HUES6 (cell line): ENCODE data around the gene SDC4.

Experiments used
- H3K27ac ChIP-seq: 2 replicates; pipeline ENCODE4 v1.7.0; 2013; ENCODE audit warnings: low read depth, mild to moderate bottlenecking, low read length, inconsistent platforms
- H3K27me3 ChIP-seq: 2 replicates; pipeline ENCODE4 v1.6.1; 2013; ENCODE audit warnings: low read length; ENCODE audit not compliant: control insufficient read depth, insufficient read depth
- H3K36me3 ChIP-seq: 2 replicates; pipeline ENCODE4 v1.6.1; 2013; ENCODE audit warnings: low read length; ENCODE audit not compliant: control insufficient read depth, insufficient read depth
- H3K4me1 ChIP-seq: 2 replicates; pipeline ENCODE4 v1.6.1; 2013; ENCODE audit warnings: low read length; ENCODE audit not compliant: control insufficient read depth, insufficient read depth
- H3K4me3 ChIP-seq: 2 replicates; pipeline ENCODE4 v1.5.1; 2013; ENCODE audit warnings: low read depth, low read length
- H3K9ac ChIP-seq: one replicate; pipeline ENCODE4 v1.6.1; 2013; ENCODE audit warnings: mild to moderate bottlenecking, low read length
- H3K9me3 ChIP-seq: 2 replicates; pipeline ENCODE4 v1.6.1; 2013; ENCODE audit warnings: low read depth, low read length; ENCODE audit not compliant: control insufficient read depth, insufficient read depth

The SDC4 gene

DNA sequence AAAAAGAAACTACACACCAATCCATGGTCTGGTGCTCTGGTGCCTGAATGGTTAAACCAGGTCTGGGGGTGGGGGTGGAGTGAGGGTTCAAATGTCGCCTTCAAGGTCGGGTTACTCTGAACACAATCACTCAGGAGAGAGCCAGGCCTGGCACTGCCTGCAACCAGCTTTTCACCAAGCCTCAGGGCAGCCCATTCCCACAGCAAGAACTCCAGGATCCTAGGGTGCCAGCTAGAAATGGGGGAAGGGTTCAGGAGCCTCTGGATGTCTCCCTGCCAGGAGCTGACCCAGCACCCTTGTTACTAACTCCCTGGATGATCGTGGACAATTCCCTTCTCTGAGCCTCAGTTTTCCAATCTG lies 6.7 kb downstream of the SDC4 start:
- H3K4me1 ChIP-seq, result peaks cover 95% of the 10 kb centered on the region
- peak overlapping the region; percentile 63 for H3K9ac ChIP-seq
- peak overlapping the region; percentile 50 for H3K4me3 ChIP-seq
- H3K9me3 ChIP-seq, result no peaks in the 10 kb centered on the region
- H3K27me3 ChIP-seq, result no peaks in the 10 kb centered on the region
- peak overlapping the region; percentile 69 for H3K27ac ChIP-seq
- H3K36me3 ChIP-seq, result 0 out of 2 replicates have a peak, but pooled peaks cover 6% of the 10 kb centered on the region

DNA sequence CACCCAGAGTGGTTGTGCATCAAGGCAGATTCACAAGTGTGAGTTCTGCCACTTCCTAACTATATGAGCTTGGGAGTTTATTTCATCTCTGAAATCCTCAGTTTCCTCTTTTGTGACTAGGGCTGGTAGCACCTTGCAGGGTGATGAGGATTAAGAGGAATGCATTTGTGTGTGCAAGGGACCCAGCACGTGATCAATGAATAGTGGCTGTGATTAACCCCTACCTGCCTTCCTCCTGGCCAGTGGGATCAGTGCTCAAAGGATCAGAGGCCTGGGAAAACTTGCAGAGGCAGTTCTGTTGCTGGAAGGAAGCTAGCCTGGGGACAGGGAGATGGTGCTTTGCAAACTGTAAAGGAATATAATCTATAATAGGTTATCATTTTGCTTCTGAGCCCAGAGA lies 7.3 kb downstream of the SDC4 start:
- no peak overlapping the region for H3K27ac ChIP-seq
- H3K27me3 ChIP-seq, result no peaks in the 10 kb centered on the region
- H3K4me3 ChIP-seq, result no peak overlapping the region
- peaks cover 91% of the 10 kb centered on the region for H3K4me1 ChIP-seq
- no peak overlapping the region for H3K9ac ChIP-seq
- 0 out of 2 replicates have a peak, but pooled peaks cover 6% of the 10 kb centered on the region for H3K36me3 ChIP-seq
- H3K9me3 ChIP-seq, result no peaks in the 10 kb centered on the region

DNA sequence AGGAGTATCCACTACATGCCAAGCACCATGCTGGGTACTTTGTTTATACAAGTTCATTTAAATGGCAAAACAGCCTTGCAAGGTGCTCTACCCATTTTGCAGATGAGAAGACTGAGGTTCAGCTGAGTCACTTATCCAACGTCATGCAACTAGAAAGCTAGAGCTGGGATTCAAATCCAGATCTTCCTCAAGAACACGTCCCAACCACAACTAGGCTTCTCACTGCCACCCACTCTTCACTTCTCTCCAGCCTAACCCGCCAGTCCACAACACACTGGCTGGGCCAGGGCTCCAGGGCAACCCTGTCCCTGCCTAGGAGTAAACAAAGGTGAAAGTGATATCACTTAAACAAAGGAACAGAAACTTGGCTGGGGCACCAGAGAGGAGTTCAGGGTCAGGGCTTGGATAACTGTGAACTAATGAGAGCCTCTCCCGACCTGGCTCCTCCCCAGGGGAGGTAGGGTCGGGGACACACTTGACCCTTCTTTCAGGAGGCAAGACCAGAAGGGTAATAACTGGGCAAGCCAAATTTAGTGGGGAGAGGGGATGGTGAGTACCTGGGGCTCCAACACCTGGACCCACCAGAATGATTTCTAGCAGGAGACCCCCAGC lies 7.9 kb downstream of the SDC4 start:
- 0 out of 2 replicates have a peak, but pooled peaks cover 6% of the 10 kb centered on the region for H3K36me3 ChIP-seq
- H3K9me3 ChIP-seq, result no peaks in the 10 kb centered on the region
- no peak overlapping the region for H3K9ac ChIP-seq
- H3K27ac ChIP-seq, result no peak overlapping the region
- no peak overlapping the region for H3K4me3 ChIP-seq
- no peaks in the 10 kb centered on the region for H3K27me3 ChIP-seq
- peaks cover 85% of the 10 kb centered on the region for H3K4me1 ChIP-seq

DNA sequence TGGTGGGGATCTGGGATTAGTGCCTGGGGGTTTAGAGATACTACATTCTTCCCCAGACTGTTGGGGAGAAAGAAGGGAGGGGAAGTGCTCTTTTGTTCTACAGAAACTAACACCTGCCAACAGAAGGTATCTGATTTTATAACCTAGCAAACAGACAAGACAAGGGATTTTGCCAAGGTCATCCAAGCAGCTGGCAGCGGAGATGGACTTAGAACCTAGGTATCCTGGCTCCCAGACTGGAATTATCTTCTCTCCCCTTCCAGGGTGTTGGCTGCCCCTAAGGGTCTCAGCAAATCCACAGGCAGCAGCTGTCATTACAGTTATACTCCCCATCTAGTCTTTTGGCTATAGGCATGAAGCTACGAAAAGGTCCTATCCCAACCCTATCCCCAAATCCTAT lies 8.4 kb downstream of the SDC4 start:
- no peaks in the 10 kb centered on the region for H3K27me3 ChIP-seq
- peaks cover 80% of the 10 kb centered on the region for H3K4me1 ChIP-seq
- H3K4me3 ChIP-seq, result no peak overlapping the region
- 0 out of 2 replicates have a peak, but pooled peaks cover 7% of the 10 kb centered on the region for H3K36me3 ChIP-seq
- H3K27ac ChIP-seq, result no peak overlapping the region
- H3K9ac ChIP-seq, result no peak overlapping the region
- no peaks in the 10 kb centered on the region for H3K9me3 ChIP-seq

DNA sequence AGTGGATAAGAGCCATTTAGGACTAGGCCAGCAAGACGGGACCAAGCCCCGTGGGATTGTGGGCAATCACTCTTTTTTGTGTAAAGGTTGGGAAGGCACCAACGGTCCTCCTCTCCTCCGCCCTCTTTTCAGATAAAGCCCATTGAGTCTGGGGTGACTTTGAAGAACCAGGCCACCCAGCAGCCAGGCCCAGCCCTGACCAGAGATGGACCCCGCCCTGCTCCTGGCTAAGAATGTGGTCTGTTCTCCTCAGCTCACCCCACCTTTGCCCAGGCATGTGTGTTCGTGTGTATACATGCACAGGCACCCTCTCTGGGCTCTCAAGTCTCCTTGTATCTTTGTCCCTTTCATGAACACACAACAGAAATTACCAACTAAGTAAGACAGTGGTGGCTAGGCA lies 9.1 kb downstream of the SDC4 start:
- H3K27ac ChIP-seq, result no peak overlapping the region
- H3K4me3 ChIP-seq, result no peak overlapping the region
- H3K36me3 ChIP-seq, result 0 out of 2 replicates have a peak, but pooled peaks cover 10% of the 10 kb centered on the region

DNA sequence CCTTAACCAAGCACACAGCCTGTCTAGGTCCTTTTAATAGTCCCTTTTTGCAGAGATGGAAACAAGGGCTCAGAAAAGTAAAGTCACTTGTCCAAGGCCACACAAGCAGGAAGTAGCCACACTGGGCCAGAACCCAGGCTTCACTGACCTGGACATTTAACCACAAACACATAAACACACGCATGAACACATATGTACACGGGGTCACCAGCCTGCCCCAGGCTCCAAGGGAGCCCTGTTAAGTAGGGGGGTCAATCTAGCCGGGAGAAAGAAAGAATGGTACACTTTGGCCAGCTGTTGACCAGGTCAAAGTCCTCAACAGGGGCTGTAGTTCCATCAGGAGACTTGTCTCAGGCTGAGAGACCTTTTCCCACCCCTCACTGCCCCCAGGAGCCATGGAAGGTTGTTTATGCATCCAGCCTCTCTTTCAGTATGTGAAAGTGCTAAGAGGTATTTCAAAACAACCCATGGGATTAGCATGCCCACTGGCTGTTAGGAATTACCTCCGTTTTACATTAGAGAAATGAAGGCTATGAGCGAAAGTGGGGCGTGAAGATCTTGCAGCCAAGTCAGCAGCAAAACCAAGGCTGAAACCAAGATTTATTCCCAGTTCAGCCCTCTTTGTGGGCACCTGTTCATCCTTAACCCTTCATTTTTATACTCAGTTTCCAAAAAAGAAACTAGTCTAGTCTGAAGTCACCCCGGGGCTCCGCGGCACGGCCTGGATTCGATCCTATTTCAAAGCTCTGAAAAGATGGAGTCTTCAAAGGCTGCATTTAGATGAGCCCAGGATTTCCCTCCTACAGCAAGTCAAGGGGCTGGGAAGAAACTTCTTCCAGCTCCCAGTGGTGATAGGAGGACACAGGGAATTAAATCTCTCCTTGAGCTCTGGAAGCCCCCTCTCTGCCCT lies 9.8 kb downstream of the SDC4 start:
- peak overlapping the region; percentile 50; the same call in 1 of the 2 replicates for H3K27ac ChIP-seq
- no peaks in the 10 kb centered on the region for H3K9me3 ChIP-seq
- H3K4me1 ChIP-seq, result peaks cover 66% of the 10 kb centered on the region
- H3K9ac ChIP-seq, result peak overlapping the region; percentile 8
- no peak overlapping the region for H3K4me3 ChIP-seq
- H3K27me3 ChIP-seq, result no peaks in the 10 kb centered on the region
- 0 out of 2 replicates have a peak, but pooled peaks cover 10% of the 10 kb centered on the region for H3K36me3 ChIP-seq

More for the DNA sequence above, 9.1 kb downstream of the SDC4 start:
- Histone ChIP-seq H3K27me3 (no peaks in the 10 kb centered on the region), H3K9ac (no peak overlapping the region), H3K4me1 (peaks cover 73% of the 10 kb centered on the region), H3K9me3 (no peaks in the 10 kb centered on the region)

DNA sequence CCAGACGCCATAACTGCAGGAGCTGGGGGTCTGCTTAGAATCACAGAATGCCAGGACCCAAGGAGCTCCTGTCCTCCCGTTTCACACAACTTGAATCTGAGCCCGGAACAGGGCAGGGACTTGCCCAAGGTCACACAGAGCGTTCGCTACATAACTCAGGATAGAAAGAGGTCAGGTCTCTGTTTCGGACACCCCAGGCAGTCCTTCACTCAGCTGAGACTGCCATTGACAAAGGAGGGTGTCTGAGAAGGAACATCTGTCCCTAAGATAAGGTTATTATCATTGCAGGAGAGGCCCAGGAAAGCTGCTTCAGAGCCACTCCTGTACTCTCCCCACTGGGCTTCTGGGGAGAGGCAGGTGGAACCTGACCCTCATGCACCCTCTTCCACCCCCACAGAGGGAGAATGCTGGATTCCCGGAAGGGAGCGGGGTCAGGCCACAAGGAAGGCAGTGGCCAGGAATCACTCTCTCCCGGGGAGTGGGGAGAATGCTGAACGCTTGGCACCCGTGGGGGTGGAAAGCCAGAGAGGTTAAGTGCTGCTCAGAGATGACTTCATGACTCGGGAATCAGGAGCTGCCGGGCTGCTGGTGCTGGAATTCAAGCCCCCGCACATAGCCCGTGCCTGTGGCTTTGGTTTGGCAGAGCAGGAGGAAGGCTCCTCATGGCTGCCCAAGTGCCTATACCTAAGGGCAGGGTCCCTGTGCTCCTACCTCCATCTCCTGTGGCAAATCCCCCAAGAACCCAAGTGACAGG lies 10.7 kb downstream of the SDC4 start:
- peak overlapping the region; percentile 8 for H3K9ac ChIP-seq
- H3K27ac ChIP-seq, result peak overlapping the region; percentile 50; the same call in 1 of the 2 replicates
- H3K36me3 ChIP-seq, result peaks cover 15% of the 10 kb centered on the region; the same call in 1 of the 2 replicates
- H3K4me1 ChIP-seq, result peaks cover 57% of the 10 kb centered on the region
- H3K4me3 ChIP-seq, result no peak overlapping the region
- no peaks in the 10 kb centered on the region for H3K27me3 ChIP-seq
- H3K9me3 ChIP-seq, result no peaks in the 10 kb centered on the region

DNA sequence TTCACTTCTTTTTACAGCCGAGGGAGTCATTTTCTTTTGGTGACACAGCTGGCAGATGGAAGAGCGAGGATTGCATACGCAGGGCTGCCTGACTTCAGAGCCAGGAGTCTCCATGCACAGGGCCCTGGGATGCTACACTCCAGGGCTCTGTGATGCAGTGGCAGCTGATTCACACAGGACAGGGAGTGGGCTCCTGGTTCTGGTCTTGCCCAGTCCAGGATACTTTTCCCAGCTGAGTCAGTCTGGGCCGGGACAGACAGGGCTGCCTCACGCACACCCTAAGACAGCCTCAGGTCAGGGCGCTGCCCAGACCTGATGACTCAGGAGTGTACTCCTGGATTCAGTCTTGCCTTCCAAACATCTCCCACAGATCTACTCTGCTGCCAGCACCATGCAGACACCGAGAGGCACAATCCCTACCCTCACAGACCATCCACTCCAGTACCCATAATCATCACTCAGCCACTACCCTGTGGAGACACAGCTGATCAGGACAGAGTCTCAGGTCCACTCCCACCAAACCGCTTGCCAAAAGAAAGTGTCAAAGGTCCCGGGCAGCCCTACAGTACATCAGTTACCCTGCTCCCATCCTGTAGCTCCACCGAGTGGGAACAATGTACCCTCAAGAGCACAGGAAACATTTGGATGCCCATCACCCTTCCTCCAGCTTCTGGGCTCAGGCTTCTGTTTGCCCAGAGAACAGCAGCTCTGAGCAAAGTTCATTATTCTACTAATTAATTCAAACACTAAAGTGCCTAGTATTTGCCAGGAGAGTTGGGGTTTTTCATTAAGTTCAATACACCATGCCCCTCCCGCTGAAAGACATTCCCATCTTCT lies 11.5 kb downstream of the SDC4 start:
- Histone ChIP-seq H3K9ac (no peak overlapping the region), H3K27ac (no peak overlapping the region; the same call in 1 of the 2 replicates), H3K36me3 (peaks cover 21% of the 10 kb centered on the region), H3K9me3 (no peaks in the 10 kb centered on the region), H3K4me1 (peaks cover 51% of the 10 kb centered on the region), H3K27me3 (no peaks in the 10 kb centered on the region), H3K4me3 (no peak overlapping the region)

DNA sequence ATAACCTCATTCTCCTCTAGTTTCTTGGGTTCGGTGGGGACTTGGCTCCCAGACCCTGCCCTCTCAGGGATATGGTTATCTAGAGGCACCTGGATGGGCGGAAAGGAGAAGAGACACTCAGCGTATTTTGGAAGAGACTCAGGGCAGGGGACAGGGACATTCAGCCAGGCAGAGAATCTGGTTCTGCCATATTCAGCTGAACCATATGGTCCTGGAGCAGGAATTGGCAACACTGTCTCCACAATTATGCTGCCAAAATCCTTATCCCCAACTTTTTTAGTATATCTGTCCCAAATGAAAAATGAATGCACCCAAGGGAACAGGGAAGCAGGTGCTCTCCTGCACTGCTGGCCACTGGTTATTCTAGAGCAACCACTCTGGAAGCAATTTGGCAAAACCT lies 17.7 kb downstream of the SDC4 start:
- Histone ChIP-seq H3K36me3 (peaks cover 73% of the 10 kb centered on the region), H3K27ac (no peak overlapping the region), H3K9me3 (no peaks in the 10 kb centered on the region), H3K4me3 (no peak overlapping the region), H3K27me3 (no peaks in the 10 kb centered on the region), H3K4me1 (peaks cover 3% of the 10 kb centered on the region; the same call in 1 of the 2 replicates), H3K9ac (no peak overlapping the region)
